Caki2 (cell line): ENCODE results near the gene TCF15. TPM values are rescaled to one million over a fixed set of nuclear protein-coding genes. Genes with fewer than 3 reads are reported as not detected.
A peak's percentile ranks its signal among the peaks of the same experiment; 100 is the strongest.
"Not testable (repeated sequence)": the region's sequence is repeated elsewhere in the genome, so short reads cannot be mapped to it uniquely, and the experiment has no call there.

Experiments used
- DNase-seq: peaks from one replicate; pipeline ENCODE4 v3.0.0-alpha.2; 2015; ENCODE audit warnings: low read depth
- in situ Hi-C: cut with HindIII; loops from 2 replicates; pipeline ENCODE4 v1.10.0; 2016; ENCODE audit warnings: low sequenced_read_pairs, low pct_unique_long_range_greater_than_20kb, mixed read lengths
- total RNA-seq: library from RNA; depleted of rRNA; stranded (reverse); fragments of >200 nt; shearing (Covaris generic); gene quantifications from 2 replicates; pipeline ENCODE4 v1.2.3, GENCODE V29; 2014; ENCODE audit warnings: low replicate concordance

The TCF15 gene
- total RNA-seq, 1 experiment from 2014 or later: not detected

GRCh38 chr20:644692-645317 lies 34.7 kb upstream of the TCF15 start:
- DNase-seq: no peak
- in situ Hi-C loops: loop anchor here (10.0 kb wide), 1 partner anchor 110 kb away; no protein-coding TSS in a partner anchor

GRCh38 chr20:642398-643174 lies 32.5 kb upstream of the TCF15 start:
- in situ Hi-C loops: loop anchor here (10.0 kb wide), 1 partner anchor 108 kb away; no protein-coding TSS in a partner anchor
- no peak for DNase-seq

- not testable (repeated sequence) for DNase-seq
- in situ Hi-C loops: loop anchor here (10.0 kb wide), 1 partner anchor 107 kb away; no protein-coding TSS in a partner anchor
These were observed 31.9 kb upstream of the TCF15 start for GRCh38 chr20:642013-642397.

- DNase-seq: peak; percentile 33
- in situ Hi-C loops: loop anchor here (10.0 kb wide), 1 partner anchor 107 kb away; no protein-coding TSS in a partner anchor
These were observed 31.4 kb upstream of the TCF15 start for GRCh38 chr20:641516-641875.

GRCh38 chr20:640674-641515 lies 30.8 kb upstream of the TCF15 start:
- DNase-seq: no peak
- in situ Hi-C loops: loop anchor here (10.0 kb wide), 1 partner anchor 106 kb away; no protein-coding TSS in a partner anchor

GRCh38 chr20:638579-638978 lies 28.5 kb upstream of the TCF15 start:
- in situ Hi-C loops: no loop called here
- DNase-seq: no peak

- in situ Hi-C loops: no loop called here
- DNase-seq: no peak
These were observed 27.4 kb upstream of the TCF15 start for GRCh38 chr20:637559-637958.

GRCh38 chr20:635893-636338 lies 25.8 kb upstream of the TCF15 start:
- DNase-seq: peak; percentile 37
- in situ Hi-C loops: no loop called here

- no peak for DNase-seq
- in situ Hi-C loops: no loop called here
These were observed 25.2 kb upstream of the TCF15 start for GRCh38 chr20:635028-635892.

- DNase-seq: no peak
These were observed 24.2 kb upstream of the TCF15 start for GRCh38 chr20:634148-634925.

GRCh38 chr20:631101-631500 lies 21.0 kb upstream of the TCF15 start:
- DNase-seq: no peak
- in situ Hi-C loops: no loop called here

More at GRCh38 chr20:634148-634925, 24.2 kb upstream of the TCF15 start:
- in situ Hi-C loops: no loop called here

GRCh38 chr20:626579-626978 lies 16.5 kb upstream of the TCF15 start:
- in situ Hi-C loops: no loop called here
- DNase-seq: no peak

- in situ Hi-C loops: no loop called here
- no peak for DNase-seq
These were observed 15.3 kb upstream of the TCF15 start for GRCh38 chr20:625360-625932.

GRCh38 chr20:623704-624103 lies 13.6 kb upstream of the TCF15 start:
- no peak for DNase-seq
- in situ Hi-C loops: no loop called here

GRCh38 chr20:623021-623420 lies 12.9 kb upstream of the TCF15 start:
- no peak for DNase-seq
- in situ Hi-C loops: no loop called here

GRCh38 chr20:622161-622560 lies 12.1 kb upstream of the TCF15 start:
- DNase-seq: no peak
- in situ Hi-C loops: no loop called here
